ENCODE data around the gene CD7. TPM values are rescaled to one million over a fixed set of nuclear protein-coding genes. Genes with fewer than 3 reads are reported as not detected.

Gene CD7
- polyA plus RNA-seq, 6 donors from 2014 or later: 0.50 to 1.5 (median 1.0) TPM; not detected in 2

GRCh38 chr17:82311971-82312370 is 5.4 kb downstream of the CD7 start:
- no peaks in the 10 kb centered on the region for H3K9me3 Mint-ChIP-seq
- H3K27ac Mint-ChIP-seq: no peak overlapping the region
- DNase-seq (no peak), ATAC-seq (ENCODE audit: low read depth in 2 of 2) (no peak)
- no peaks in the 10 kb centered on the region for H3K36me3 Mint-ChIP-seq
- no peak overlapping the region for H3K4me3 Mint-ChIP-seq
- H3K27me3 Mint-ChIP-seq: peaks cover 12 to 50% (median 42%) of the 10 kb centered on the region in 3 donors
- H3K4me1 Mint-ChIP-seq: peaks cover 8 to 20% (median 10%) of the 10 kb centered on the region in 3 donors

GRCh38 chr17:82310877-82311276 is 6.5 kb downstream of the CD7 start:
- Mint-ChIP-seq H3K27me3 (peaks cover 12 to 46% (median 38%) of the 10 kb centered on the region in 3 donors), H3K9me3 (no peaks in the 10 kb centered on the region), H3K27ac (no peak overlapping the region), H3K36me3 (no peaks in the 10 kb centered on the region), H3K4me3 (no peak overlapping the region), H3K4me1 (peaks cover 5 to 18% (median 9%) of the 10 kb centered on the region in 3 donors)
- DNase-seq (no peak), ATAC-seq (ENCODE audit: low read depth in 2 of 2) (no peak)

GRCh38 chr17:82309656-82310570 is 7.5 kb downstream of the CD7 start:
- DNase-seq: no peak
- Mint-ChIP-seq H3K4me3 (no peak overlapping the region), H3K36me3 (no peaks in the 10 kb centered on the region), H3K27ac (peak overlapping the region in 2 of 6 donors; percentile 41 to 49), H3K27me3 (peaks cover 12 to 39% (median 30%) of the 10 kb centered on the region in 3 donors), H3K9me3 (no peaks in the 10 kb centered on the region), H3K4me1 (peaks cover 0 to 10% (median 8%) of the 10 kb centered on the region in 3 donors)
- no peak for ATAC-seq (ENCODE audit: low read depth in 2 of 2)

- no peaks in the 10 kb centered on the region for H3K36me3 Mint-ChIP-seq
- DNase-seq (no peak), ATAC-seq (ENCODE audit: low read depth in 2 of 2) (no peak)
- peaks cover 19 to 28% (median 22%) of the 10 kb centered on the region in 3 donors for H3K4me1 Mint-ChIP-seq
- H3K27ac Mint-ChIP-seq: peak overlapping the region in 2 of 6 donors; percentile 34 to 65
- H3K4me3 Mint-ChIP-seq: no peak overlapping the region
- H3K9me3 Mint-ChIP-seq: no peaks in the 10 kb centered on the region
- H3K27me3 Mint-ChIP-seq: peaks cover 9 to 17% (median 12%) of the 10 kb centered on the region in 3 donors
Observed at GRCh38 chr17:82305727-82306300, 11.6 kb downstream of the CD7 start.

- DNase-seq: no peak
- Mint-ChIP-seq H3K27ac (peak overlapping the region in 2 of 6 donors; percentile 34 to 65), H3K4me3 (no peak overlapping the region), H3K4me1 (peaks cover 22 to 36% (median 28%) of the 10 kb centered on the region in 3 donors), H3K27me3 (peaks cover 5 to 10% (median 9%) of the 10 kb centered on the region in 3 donors), H3K36me3 (no peaks in the 10 kb centered on the region), H3K9me3 (no peaks in the 10 kb centered on the region)
- ATAC-seq (ENCODE audit: low read depth in 2 of 2): no peak
Observed at GRCh38 chr17:82304826-82305726, 12.3 kb downstream of the CD7 start.

- Mint-ChIP-seq H3K4me3 (no peak overlapping the region), H3K4me1 (peaks cover 27 to 45% (median 34%) of the 10 kb centered on the region in 3 donors), H3K27ac (no peak overlapping the region), H3K27me3 (peaks cover 0 to 9% (median 6%) of the 10 kb centered on the region in 3 donors), H3K36me3 (no peaks in the 10 kb centered on the region), H3K9me3 (no peaks in the 10 kb centered on the region)
- DNase-seq (no peak), ATAC-seq (ENCODE audit: low read depth in 2 of 2) (no peak)
Observed at GRCh38 chr17:82303944-82304808, 13.2 kb downstream of the CD7 start.

- H3K27ac Mint-ChIP-seq: no peak overlapping the region
- DNase-seq (no peak), ATAC-seq (ENCODE audit: low read depth in 2 of 2) (no peak)
- H3K4me3 Mint-ChIP-seq: peak overlapping the region in 1 of 8 donors; percentile 9
- peaks cover 0 to 4% (median 0%) of the 10 kb centered on the region in 3 donors for H3K27me3 Mint-ChIP-seq
- no peaks in the 10 kb centered on the region for H3K36me3 Mint-ChIP-seq
- H3K9me3 Mint-ChIP-seq: no peaks in the 10 kb centered on the region
- H3K4me1 Mint-ChIP-seq: peaks cover 32 to 54% (median 41%) of the 10 kb centered on the region in 3 donors
Observed at GRCh38 chr17:82302991-82303943, 14.1 kb downstream of the CD7 start.

- no peak for DNase-seq
- no peaks in the 10 kb centered on the region for H3K9me3 Mint-ChIP-seq
- H3K36me3 Mint-ChIP-seq: no peaks in the 10 kb centered on the region
- peaks cover 38 to 61% (median 48%) of the 10 kb centered on the region in 3 donors for H3K4me1 Mint-ChIP-seq
- H3K27me3 Mint-ChIP-seq: no peaks in the 10 kb centered on the region
- peak overlapping the region in 1 of 6 donors; percentile 100 for H3K27ac Mint-ChIP-seq
- peak overlapping the region in 5 of 8 donors; percentile 31 to 76 (median 66) for H3K4me3 Mint-ChIP-seq
- no peak for ATAC-seq (ENCODE audit: low read depth in 2 of 2)
Observed at GRCh38 chr17:82302568-82302963, 14.8 kb downstream of the CD7 start.

- peak; percentile 50 for DNase-seq
- H3K9me3 Mint-ChIP-seq: no peaks in the 10 kb centered on the region
Observed at GRCh38 chr17:82301916-82302567, 15.4 kb downstream of the CD7 start.

GRCh38 chr17:82301300-82301915 is 16.0 kb downstream of the CD7 start:
- H3K4me1 Mint-ChIP-seq: peaks cover 49 to 72% (median 60%) of the 10 kb centered on the region in 3 donors
- no peak for DNase-seq

More at GRCh38 chr17:82301916-82302567, 15.4 kb downstream of the CD7 start:
- peaks cover 42 to 66% (median 53%) of the 10 kb centered on the region in 3 donors for H3K4me1 Mint-ChIP-seq
- peak overlapping the region; percentile 31 to 76 (median 62) for H3K4me3 Mint-ChIP-seq
- peak overlapping the region in 5 of 6 donors; percentile 49 to 100 (median 81) for H3K27ac Mint-ChIP-seq
- H3K27me3 Mint-ChIP-seq: no peaks in the 10 kb centered on the region
- no peak for ATAC-seq (ENCODE audit: low read depth in 2 of 2)
- no peaks in the 10 kb centered on the region for H3K36me3 Mint-ChIP-seq

More at GRCh38 chr17:82301300-82301915, 16.0 kb downstream of the CD7 start:
- Mint-ChIP-seq H3K36me3 (no peaks in the 10 kb centered on the region), H3K9me3 (no peaks in the 10 kb centered on the region), H3K27ac (peak overlapping the region; percentile 49 to 100 (median 94)), H3K4me3 (peak overlapping the region in 7 of 8 donors; percentile 15 to 76 (median 51)), H3K27me3 (no peaks in the 10 kb centered on the region)
- ATAC-seq (ENCODE audit: low read depth in 2 of 2): no peak

Data from naive B cell (primary cell).